GM23338 (cell line): ENCODE measurements around the gene SFRP2. TPM values are rescaled to one million over a fixed set of nuclear protein-coding genes. Genes with fewer than 3 reads are reported as not detected.

Source experiments
- ATAC-seq: fragments of 200-7000 bp; cut with Tn5 transposase; 3 replicates; pipeline ENCODE4 v1.9.1; 2020
- DNase-seq: peaks from one replicate; pipeline ENCODE4 v3.0.0-alpha.2; 2015; ENCODE audit warnings: low spot score
- H2AFZ ChIP-seq: fragments of 200-600 bp; sonication (generic); 2 replicates; pipeline ENCODE4 v1.8.0; 2016; ENCODE audit warnings: antibody characterized with exemption, mild to moderate bottlenecking, moderate library complexity
- H3F3A ChIP-seq: fragments of 200-600 bp; sonication (generic); replicated peaks from 2 replicates; pipeline ENCODE4 v1.8.0; 2017; ENCODE audit warnings: antibody characterized with exemption, mixed run types, low read depth
- H3K27ac ChIP-seq: fragments of 200-600 bp; sonication (generic); 2 replicates; pipeline ENCODE4 v1.6.1; 2016; ENCODE audit warnings: low read depth
- H3K27me3 ChIP-seq: fragments of 200-600 bp; sonication (generic); 2 replicates; pipeline ENCODE4 v1.8.0; 2016; ENCODE audit warnings: mild to moderate bottlenecking, mixed run types, moderate library complexity; ENCODE audit not compliant: insufficient read depth
- H3K36me3 ChIP-seq: fragments of 200-600 bp; sonication (generic); 2 replicates; pipeline ENCODE4 v1.8.0; 2016; ENCODE audit warnings: mild to moderate bottlenecking; ENCODE audit not compliant: insufficient read depth
- H3K4me1 ChIP-seq: fragments of 200-600 bp; sonication (generic); 2 replicates; pipeline ENCODE4 v1.8.0; 2016; ENCODE audit warnings: mild to moderate bottlenecking, moderate library complexity; ENCODE audit not compliant: insufficient read depth
- H3K4me2 ChIP-seq: fragments of 200-600 bp; sonication (generic); 2 replicates; pipeline ENCODE4 v1.7.1; 2017; ENCODE audit warnings: mixed run types
- H3K4me3 ChIP-seq: fragments of 200-600 bp; sonication (generic); 2 replicates; pipeline ENCODE4 v1.6.1; 2016; ENCODE audit warnings: mixed run types
- H3K79me2 ChIP-seq: fragments of 200-600 bp; sonication (generic); replicated peaks from 2 replicates; pipeline ENCODE4 v1.8.0; 2017; ENCODE audit warnings: mild to moderate bottlenecking; ENCODE audit not compliant: insufficient read depth
- H3K9me2 ChIP-seq: fragments of 200-600 bp; sonication (generic); 2 replicates; pipeline ENCODE4 v1.8.0; 2017; ENCODE audit not compliant: insufficient read depth
- H4K20me1 ChIP-seq: fragments of 200-600 bp; sonication (generic); replicated peaks from 2 replicates; pipeline ENCODE4 v1.8.0; 2017; ENCODE audit warnings: mild to moderate bottlenecking; ENCODE audit not compliant: insufficient read depth
- H3K27ac Mint-ChIP-seq: 2 replicates; pipeline ENCODE4 v1.8.0; 2020; ENCODE audit warnings: inconsistent platforms, mild to moderate bottlenecking, moderate library complexity, mixed read lengths
- H3K27me3 Mint-ChIP-seq: 3 replicates; pipeline ENCODE4 v1.8.0; 2022; ENCODE audit warnings: low read depth, mild to moderate bottlenecking, moderate library complexity, mixed read lengths, inconsistent platforms; ENCODE audit not compliant: insufficient read depth, poor library complexity
- H3K36me3 Mint-ChIP-seq: 3 replicates; pipeline ENCODE4 v1.8.0; 2021; ENCODE audit warnings: low read depth, mild to moderate bottlenecking, inconsistent platforms, moderate library complexity, mixed read lengths
- H3K4me1 Mint-ChIP-seq: 3 replicates; pipeline ENCODE4 v1.8.0; 2020; ENCODE audit warnings: mild to moderate bottlenecking, inconsistent platforms, mixed read lengths
- H3K4me3 Mint-ChIP-seq: 3 replicates; pipeline ENCODE4 v1.8.0; 2021; ENCODE audit warnings: moderate library complexity, mild to moderate bottlenecking, inconsistent platforms, mixed read lengths
- H3K9me3 Mint-ChIP-seq: 3 replicates; pipeline ENCODE4 v1.8.0; 2020; ENCODE audit warnings: moderate library complexity, mild to moderate bottlenecking, inconsistent platforms, mixed read lengths
- CREB1 ChIP-seq: fragments of 250-450 bp; sonication (Bioruptor Pico); IDR thresholded peaks from 2 replicates; pipeline ENCODE4 v1.5.0; 2020; ENCODE audit warnings: low read depth, mild to moderate bottlenecking, moderate library complexity
- CTCF ChIP-seq, 2 experiments: fragments of 200-600 bp in 1 of 2; sonication (generic) in 1 of 2; conservative IDR thresholded peaks; 2 replicates each; pipeline versions ENCODE4 v1.5.1 to v1.6.1; 2016 to 2017; ENCODE audit warnings: antibody characterized with exemption in 2 of 2, low read depth in 2 of 2, mild to moderate bottlenecking in 2 of 2, moderate library complexity in 1 of 2
- ETS1 ChIP-seq: IDR thresholded peaks from 2 replicates; pipeline ENCODE4 v1.6.1; 2016; ENCODE audit warnings: antibody characterized with exemption
- EZH2 ChIP-seq: fragments of 200-600 bp; sonication (generic); IDR thresholded peaks from one replicate; pipeline ENCODE4 v1.8.0; 2017; ENCODE audit warnings: antibody characterized with exemption, mild to moderate bottlenecking, low read depth; ENCODE audit not compliant: unreplicated experiment
- EZH2phosphoT487 ChIP-seq: fragments of 200-600 bp; sonication (generic); IDR thresholded peaks from one replicate; pipeline ENCODE4 v1.8.1; 2018; ENCODE audit warnings: antibody characterized with exemption; ENCODE audit not compliant: unreplicated experiment
- JUNB ChIP-seq: IDR thresholded peaks from one replicate; pipeline ENCODE4 v1.6.1; 2016; ENCODE audit warnings: antibody characterized with exemption; ENCODE audit not compliant: unreplicated experiment
- NANOG ChIP-seq: IDR thresholded peaks from 2 replicates; pipeline ENCODE4 v1.6.1; 2016; ENCODE audit warnings: antibody characterized with exemption, borderline replicate concordance
- POLR2AphosphoS5 ChIP-seq: IDR thresholded peaks from 2 replicates; pipeline ENCODE4 v1.6.1; 2016; ENCODE audit warnings: antibody characterized with exemption, low read depth
- REST ChIP-seq: IDR thresholded peaks from one replicate; pipeline ENCODE4 v1.6.1; 2018; ENCODE audit warnings: antibody characterized with exemption; ENCODE audit not compliant: unreplicated experiment
- STAT1 ChIP-seq: IDR thresholded peaks from one replicate; pipeline ENCODE4 v1.6.1; 2016; ENCODE audit warnings: antibody characterized with exemption; ENCODE audit not compliant: unreplicated experiment
- ZNF114 ChIP-seq: fragments of 250-450 bp; sonication (Bioruptor Pico); IDR thresholded peaks from 2 replicates; pipeline ENCODE4 v1.5.0; 2020; ENCODE audit warnings: mild to moderate bottlenecking, moderate library complexity
- ZNF331 ChIP-seq: fragments of 250-450 bp; sonication (Bioruptor Pico); IDR thresholded peaks from 2 replicates; pipeline ENCODE4 v1.5.0; 2020; ENCODE audit warnings: low read depth, mild to moderate bottlenecking, moderate library complexity
- ZNF462 ChIP-seq: fragments of 250-450 bp; sonication (Bioruptor Pico); IDR thresholded peaks from 2 replicates; pipeline ENCODE4 v1.5.0; 2020; ENCODE audit warnings: mild to moderate bottlenecking, moderate library complexity
- polyA plus RNA-seq: library from polyadenylated mRNA; unstranded; fragments of >200 nt; fragmentation: Nextera tagmentation; extraction: Ambion mirVana; gene quantifications from 2 replicates; pipeline ENCODE4 v1.2.1, GENCODE V29; 2016
- total RNA-seq: library from RNA; depleted of rRNA; stranded (reverse); fragments of >200 nt; shearing (Covaris generic); gene quantifications from 2 replicates; pipeline ENCODE4 v1.2.3, GENCODE V29; 2014

Gene SFRP2
- total and polyA plus RNA-seq, 2 experiments from 2014 or later = 219 to 286 TPM

- Histone ChIP-seq H3K79me2 (no peaks in the 10 kb centered on the region), H3F3A (no peaks in the 10 kb centered on the region), H3K9me2 (no peaks in the 10 kb centered on the region), H3K27ac (no peak overlapping the region), H2AFZ (no peak overlapping the region), H3K4me3 (no peak overlapping the region), H3K4me2 (no peak overlapping the region), H3K36me3 (no peaks in the 10 kb centered on the region), H3K4me1 (peaks cover 5% of the 10 kb centered on the region; the same call in 1 of the 2 replicates), H3K27me3 (no peaks in the 10 kb centered on the region), H4K20me1 (no peaks in the 10 kb centered on the region)
- DNase-seq (no peak), ATAC-seq (no peak)
- no peaks in the 10 kb centered on the region for H3K9me3 Mint-ChIP-seq
- peaks cover 13% of the 10 kb centered on the region for H3K4me1 Mint-ChIP-seq
- no peak overlapping the region for H3K4me3 Mint-ChIP-seq
- H3K27me3 Mint-ChIP-seq = peaks cover 2% of the 10 kb centered on the region
- H3K27ac Mint-ChIP-seq = no peak overlapping the region
- H3K36me3 Mint-ChIP-seq = no peaks in the 10 kb centered on the region
- TF ChIP-seq EZH2 = no peak
- no peak for TF ChIP-seq STAT1
- TF ChIP-seq POLR2AphosphoS5 = no peak
- TF ChIP-seq NANOG = no peak
- no peak for TF ChIP-seq CREB1
- TF ChIP-seq CTCF (conservative IDR thresholded peaks at IDR 0.05; ENCODE audit: low read depth in 2 of 2) = no peak
- no peak for TF ChIP-seq ZNF114 (CRISPR knock-in tag)
- no peak for TF ChIP-seq ZNF462 (CRISPR knock-in tag)
- TF ChIP-seq ETS1 = no peak
- TF ChIP-seq REST = no peak
- no peak for TF ChIP-seq EZH2phosphoT487
- no peak for TF ChIP-seq ZNF331 (CRISPR knock-in tag)
- no peak for TF ChIP-seq JUNB
Observed at GRCh38 chr4:153799694-153800074, 10.8 kb upstream of the SFRP2 start.
